ENCODE results near the gene GRIFIN.

The GRIFIN gene

DNA sequence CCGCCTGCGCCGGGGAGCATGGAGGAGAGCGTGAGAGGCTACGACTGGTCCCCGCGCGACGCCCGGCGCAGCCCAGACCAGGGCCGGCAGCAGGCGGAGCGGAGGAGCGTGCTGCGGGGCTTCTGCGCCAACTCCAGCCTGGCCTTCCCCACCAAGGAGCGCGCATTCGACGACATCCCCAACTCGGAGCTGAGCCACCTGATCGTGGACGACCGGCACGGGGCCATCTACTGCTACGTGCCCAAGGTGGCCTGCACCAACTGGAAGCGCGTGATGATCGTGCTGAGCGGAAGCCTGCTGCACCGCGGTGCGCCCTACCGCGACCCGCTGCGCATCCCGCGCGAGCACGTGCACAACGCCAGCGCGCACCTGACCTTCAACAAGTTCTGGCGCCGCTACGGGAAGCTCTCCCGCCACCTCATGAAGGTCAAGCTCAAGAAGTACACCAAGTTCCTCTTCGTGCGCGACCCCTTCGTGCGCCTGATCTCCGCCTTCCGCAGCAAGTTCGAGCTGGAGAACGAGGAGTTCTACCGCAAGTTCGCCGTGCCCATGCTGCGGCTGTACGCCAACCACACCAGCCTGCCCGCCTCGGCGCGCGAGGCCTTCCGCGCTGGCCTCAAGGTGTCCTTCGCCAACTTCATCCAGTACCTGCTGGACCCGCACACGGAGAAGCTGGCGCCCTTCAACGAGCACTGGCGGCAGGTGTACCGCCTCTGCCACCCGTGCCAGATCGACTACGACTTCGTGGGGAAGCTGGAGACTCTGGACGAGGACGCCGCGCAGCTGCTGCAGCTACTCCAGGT lies 43.1 kb downstream of the GRIFIN start:
- no peak for DNase-seq

GRCh38 chr7:2431260-2431867 lies 44.8 kb downstream of the GRIFIN start:
- no peak for DNase-seq

DNA sequence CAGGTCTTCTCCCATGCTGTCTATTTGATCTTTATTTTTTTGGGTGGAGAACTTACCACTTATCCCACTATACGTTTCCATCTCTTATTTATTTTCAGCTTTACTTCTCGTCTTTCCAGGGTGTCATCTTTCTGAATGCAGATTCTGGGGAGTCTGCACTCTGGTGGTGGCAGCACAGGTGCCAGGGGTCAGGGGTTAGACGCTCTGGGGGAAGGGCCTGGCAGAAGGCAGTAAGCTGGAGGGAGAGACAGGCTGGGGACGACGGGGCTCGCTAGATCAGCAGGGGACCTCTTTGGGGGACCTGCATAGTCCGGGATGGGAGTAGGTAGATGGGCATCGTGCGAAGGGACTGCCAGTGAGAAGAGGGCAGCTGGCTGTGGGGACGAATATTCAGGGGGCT lies 50.4 kb downstream of the GRIFIN start:
- no peak for DNase-seq
